Non-pigmented ciliary epithelial cell (primary cell): ENCODE data around the gene RBMX.
"Not testable (repeated sequence)": the region's sequence is repeated elsewhere in the genome, so short reads cannot be mapped to it uniquely, and the experiment has no call there.

Experiments
- DNase-seq: peaks from one replicate; pipeline ENCODE4 v3.0.0-alpha.2; 2010; ENCODE audit warnings: low read depth

Gene RBMX

GRCh38 chrX:136880452-136881013 is at the start of gene RBMX:
Gene RBMX (minus strand): TSS chrX:136880725. CDS start chrX:136879427, 1,298 bp downstream.
- peak; percentile 72 for DNase-seq

GRCh38 chrX:136921438-136921837 is 40.9 kb upstream of the RBMX start:
- not testable (repeated sequence) for DNase-seq

DNA sequence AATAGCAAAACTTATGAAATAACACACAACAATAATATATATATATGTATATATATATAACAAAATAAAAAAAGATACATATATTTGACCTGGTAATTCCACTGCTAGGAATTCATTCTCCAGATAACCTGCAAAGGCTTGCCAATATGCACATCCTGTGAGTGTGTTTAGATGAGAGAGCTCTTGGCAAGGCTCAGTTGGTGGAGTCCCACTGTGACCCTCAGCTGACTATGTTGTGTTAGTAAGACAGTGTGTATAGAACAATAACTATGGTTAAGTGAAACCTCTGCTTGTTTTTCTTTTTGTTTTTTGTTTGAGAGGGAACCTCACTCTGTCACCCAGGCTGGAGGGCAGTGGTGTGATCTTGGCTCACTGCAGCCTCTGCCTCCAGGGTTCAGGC is 39.5 kb upstream of the RBMX start:
- DNase-seq = no peak

DNA sequence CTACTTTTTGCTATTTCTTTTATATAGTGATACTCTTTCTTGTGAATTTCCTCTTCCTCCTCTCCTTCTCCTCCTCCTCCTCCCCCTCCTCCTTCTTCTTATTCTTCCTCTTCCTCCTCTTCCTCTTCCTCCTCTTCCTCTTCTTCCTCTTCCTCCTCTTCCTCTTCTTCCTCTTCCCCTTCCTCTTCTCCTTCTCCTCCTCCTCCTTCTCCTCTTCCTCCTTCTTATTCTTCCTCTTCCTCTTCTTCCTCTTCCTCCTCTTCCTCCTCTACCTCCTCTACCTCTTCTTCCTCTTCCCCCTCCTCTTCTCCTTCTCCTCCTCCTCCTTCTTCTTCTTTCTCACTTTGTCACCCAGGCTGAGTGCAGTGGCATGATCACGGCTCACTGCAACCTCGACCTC is 36.3 kb upstream of the RBMX start:
- no peak for DNase-seq

GRCh38 chrX:136911661-136912060 is 31.1 kb upstream of the RBMX start:
- DNase-seq = not testable (repeated sequence)

DNA sequence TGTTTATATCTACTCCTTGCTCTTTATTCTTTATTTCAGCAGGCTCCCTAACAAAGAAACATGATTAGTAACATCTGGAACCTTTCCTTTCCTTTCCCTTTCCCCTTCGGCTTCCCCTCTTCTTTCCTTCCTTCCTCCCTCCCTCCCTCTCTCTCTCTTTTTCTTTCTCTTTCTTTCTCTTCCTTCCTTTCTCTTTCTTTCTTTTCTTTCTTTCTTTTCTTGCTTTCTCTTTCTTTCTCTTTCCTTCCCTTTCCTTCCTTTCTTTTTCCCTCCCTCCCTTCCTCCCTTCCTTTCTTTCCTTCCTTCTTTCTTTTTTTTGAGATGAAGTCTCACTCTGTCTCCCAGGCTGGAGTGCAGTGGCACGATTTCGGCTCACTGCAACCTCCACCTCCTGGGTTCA is 30.7 kb upstream of the RBMX start:
- no peak for DNase-seq

DNA sequence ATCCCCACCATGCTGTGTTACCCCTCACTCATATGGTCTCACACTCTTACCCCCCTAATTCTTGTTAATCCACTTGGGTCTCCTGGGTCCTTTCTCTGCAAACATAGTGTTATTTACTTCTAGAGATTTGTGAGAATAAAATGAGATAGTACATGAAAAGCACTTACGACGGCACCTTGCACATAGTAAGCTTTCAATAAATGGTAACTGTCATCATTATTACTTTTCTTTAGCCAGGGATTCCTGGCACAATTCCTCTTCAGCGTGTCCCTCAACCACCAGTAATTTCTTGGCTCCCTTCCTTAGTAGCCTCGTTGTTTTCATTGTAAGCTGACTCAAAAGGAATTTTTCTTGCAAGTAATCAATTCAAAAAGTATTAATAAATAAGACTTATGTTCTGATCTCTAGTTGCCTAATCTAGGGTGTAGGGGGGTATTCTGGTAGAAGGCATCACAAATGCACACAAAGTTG is 30.1 kb upstream of the RBMX start:
- no peak for DNase-seq

DNA sequence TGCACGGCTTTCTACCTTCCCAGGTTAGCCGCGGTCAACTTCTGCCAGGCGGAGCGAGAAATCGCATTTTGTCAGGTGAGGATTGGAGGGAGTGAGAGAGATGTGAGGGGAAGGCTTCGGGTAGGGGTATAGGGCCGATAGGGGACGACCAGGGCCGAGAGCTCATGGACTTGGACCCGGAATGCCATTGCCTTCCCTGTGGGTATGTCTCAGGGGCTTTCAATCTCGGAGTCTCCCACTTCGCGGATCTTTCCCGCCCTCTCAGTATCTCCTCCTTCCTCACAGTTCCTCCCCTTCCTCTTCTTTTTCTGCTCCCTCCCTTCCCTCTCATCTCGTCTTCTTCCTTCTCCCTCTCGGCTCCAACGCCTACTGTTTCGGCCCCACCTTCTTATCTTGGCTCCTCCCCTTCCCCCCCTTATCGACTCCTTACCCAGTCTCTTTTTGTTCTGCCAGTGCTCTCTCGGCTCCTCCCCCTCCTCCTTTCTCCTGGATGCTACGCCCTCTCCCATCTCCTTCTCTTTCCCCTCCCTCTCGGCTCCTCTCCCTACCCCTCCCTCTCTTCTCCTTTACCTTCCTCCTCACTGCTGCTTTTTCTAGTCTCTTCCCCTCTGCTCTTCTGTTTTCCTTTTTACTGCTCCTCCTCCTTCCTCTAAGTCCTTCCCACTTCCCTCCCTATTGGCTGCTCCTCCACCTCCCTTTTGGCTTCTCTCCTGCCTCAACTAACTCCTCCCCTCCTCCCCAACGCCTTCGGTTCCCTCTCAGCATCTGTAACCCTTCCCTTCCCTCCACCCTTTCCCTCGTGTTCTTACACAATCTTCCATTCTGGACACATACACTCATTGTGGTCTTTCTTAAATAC is 29.4 kb upstream of the RBMX start:
- DNase-seq = peak; percentile 77

- no peak for DNase-seq
Observed at GRCh38 chrX:136909119-136909705, 28.7 kb upstream of the RBMX start.

DNA sequence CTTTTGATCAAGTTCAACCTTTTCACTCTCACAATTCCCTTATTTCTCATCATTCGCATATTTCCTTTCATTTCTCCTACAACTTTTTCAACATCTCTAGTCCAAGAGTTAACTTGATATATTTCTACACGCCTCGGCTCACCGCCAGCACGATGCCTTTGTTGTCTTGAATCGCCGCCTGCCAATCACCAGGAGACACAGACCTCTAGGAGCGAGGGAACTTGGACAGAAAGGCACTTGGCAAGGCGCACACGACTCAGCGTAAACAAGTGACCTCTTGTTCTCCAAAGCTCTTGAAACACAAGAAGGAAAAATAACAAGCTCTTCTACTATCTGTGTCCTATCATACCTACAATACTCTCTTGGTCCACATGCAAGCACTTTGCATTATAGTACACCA is 27.1 kb upstream of the RBMX start:
- no peak for DNase-seq

DNA sequence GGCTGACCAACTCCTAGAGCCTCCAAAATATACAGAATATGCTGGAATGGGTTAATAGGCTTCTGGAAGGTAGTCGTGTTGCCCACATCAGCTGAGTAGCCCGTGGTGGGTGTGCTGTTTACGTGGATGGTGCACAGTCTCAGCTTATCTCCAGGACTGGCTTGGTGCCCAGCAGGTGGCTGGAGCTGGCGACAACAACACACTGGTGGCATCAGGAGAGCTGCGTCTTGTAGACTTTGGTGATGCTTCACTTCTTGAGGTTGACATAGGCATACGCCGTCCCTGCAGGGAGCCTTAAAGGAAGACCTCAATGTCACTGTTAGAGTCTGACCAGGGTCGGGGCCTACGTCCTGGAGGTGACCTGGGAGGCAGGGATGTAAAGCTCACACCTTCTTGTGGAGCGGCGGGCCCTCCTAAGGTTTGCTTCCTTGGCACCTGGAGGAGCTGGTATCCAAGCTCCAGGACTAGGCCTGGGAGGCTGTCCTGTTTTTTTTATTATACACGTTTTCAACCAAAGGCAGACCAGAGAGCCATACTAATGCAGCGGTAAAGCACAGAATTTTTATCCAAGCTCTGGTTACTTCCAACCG is 26.5 kb upstream of the RBMX start:
- DNase-seq = no peak

- DNase-seq = not testable (repeated sequence)
Observed at GRCh38 chrX:136904067-136904466, 23.5 kb upstream of the RBMX start.

GRCh38 chrX:136900071-136900470 is 19.5 kb upstream of the RBMX start:
- DNase-seq = not testable (repeated sequence)

- no peak for DNase-seq
Observed at GRCh38 chrX:136899221-136899620, 18.7 kb upstream of the RBMX start.

DNA sequence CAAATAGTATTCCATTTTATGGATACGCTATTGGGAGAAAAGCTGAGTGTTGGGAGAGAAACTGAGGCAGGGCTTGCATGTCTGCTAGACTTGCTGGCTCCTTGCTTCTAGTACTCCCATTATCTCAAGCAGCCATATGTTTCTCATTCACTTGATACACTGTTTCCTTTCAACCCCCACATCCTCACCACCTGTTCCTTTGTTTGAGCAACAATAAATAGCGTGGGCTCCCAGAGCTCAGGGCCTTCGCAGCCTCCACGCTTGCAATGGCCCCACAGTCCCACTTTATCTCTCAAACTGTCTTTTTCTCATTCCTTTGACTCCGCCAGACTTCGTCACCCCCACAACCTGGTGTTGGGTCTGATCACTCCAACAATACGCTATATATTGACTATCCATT is 18.2 kb upstream of the RBMX start:
- not testable (repeated sequence) for DNase-seq

GRCh38 chrX:136896121-136896914 is 15.8 kb upstream of the RBMX start:
- DNase-seq = no peak

- no peak for DNase-seq
Observed at GRCh38 chrX:136892412-136892811, 11.9 kb upstream of the RBMX start.

DNA sequence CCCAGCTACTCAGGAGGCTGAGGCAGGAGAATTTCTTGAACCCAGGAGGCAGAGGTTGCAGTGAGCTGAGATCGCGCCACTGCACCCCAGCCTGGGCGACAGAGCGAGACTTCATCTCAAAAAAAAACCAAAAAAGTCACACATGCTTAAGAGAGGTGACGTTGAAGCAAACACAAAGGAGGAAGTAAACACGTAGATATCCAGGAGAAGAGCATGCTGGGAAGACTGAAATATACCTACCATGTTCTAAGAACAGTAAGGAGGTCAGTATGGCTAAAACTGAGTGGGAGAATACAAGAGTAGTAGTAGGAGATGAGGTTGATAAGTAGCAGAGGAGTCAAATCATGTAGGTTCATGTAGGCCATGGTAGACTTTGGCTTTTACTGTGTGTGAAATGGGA is 10.1 kb upstream of the RBMX start:
- DNase-seq = not testable (repeated sequence)

GRCh38 chrX:136889269-136889668 is 8.7 kb upstream of the RBMX start:
- DNase-seq = no peak

DNA sequence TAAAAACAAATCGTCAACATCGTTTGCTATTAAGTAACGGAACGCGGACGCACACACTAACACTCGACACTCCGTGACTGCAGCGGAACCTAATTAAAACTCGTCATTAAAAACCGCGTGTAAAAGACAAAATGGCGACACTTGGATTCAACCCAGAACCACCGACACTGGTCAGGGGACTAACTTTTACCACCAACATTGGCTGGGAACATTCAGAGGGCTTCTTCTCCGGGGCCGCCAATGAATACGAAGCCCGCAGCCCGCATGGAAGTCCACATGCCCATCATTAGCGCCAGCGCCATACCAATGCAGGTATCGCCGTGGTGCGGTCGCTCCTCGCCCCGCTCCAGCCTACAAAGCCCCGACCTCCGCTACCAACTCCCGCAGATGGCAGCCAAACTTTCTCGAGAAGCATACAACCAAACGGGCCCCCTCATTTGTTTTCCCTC is 498 bp downstream of the RBMX start:
- DNase-seq = no peak

DNA sequence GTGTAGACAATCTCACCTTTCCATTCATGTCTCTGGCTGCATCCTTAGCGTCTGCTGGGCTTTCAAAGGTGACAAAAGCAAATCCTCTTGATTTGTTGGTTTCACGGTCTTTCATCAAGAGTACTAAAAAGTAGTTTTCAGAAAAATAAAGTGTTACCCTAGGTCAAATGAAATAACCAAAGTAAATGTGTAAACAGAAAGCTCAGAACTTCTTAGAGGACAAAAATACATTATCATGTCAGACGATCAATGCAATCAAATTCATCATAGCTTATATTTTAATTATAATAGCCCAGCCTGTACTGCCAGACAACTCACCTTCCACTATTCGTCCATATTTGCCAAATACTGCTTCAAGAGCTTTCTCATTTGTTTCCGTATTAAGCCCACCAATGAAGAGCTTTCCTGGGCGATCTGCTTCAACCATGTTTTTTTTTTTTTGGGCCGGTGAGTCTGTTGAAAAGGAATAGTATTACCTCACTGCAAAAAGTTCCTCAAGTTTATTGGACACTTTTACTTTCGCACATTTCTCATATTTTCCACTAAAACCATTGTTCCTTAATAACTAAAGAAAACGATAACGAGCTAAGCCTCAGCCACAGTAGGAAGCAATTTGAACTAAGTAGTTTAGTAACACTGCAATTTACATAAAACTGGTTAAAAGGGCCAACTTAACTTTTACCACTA is 1.4 kb downstream of the RBMX start:
- DNase-seq = no peak
